Glomerular visceral epithelial cell (primary cell): ENCODE measurements around the gene LMAN2.
"Not testable (repeated sequence)": the region's sequence is repeated elsewhere in the genome, so short reads cannot be mapped to it uniquely, and the experiment has no call there.

Source experiments
- DNase-seq: peaks from one replicate; pipeline ENCODE4 v3.0.0-alpha.2; 2016; ENCODE audit errors: extremely low spot score

LMAN2 gene

GRCh38 chr5:177306674-177307543 is 44.6 kb downstream of the LMAN2 start:
- peak; percentile 61 for DNase-seq

DNA sequence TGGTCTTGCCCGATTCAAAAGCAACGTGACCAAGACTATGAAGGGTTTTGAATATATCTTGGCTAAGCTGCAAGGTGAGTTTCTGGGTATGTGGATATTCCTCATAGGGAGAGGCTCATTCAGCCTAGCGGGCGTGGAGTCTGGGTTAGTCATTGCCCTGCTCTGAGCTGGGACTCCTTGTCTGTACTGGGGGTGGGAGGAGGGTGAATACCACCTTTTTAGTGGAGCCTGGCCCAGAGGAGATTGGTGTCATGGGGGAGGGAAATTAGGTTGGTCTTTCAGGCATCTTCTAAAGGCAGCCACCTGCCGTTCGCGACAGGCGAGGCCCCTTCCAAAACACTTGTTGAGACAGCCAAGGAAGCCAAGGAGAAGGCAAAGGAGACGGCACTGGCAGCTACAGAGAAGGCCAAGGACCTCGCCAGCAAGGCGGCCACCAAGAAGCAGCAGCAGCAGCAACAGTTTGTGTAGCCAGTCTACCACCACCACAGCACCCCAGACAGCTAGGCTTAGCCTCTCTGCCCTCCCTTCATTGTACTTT is 45.3 kb downstream of the LMAN2 start:
- not testable (repeated sequence) for DNase-seq

GRCh38 chr5:177304392-177305119 is 46.9 kb downstream of the LMAN2 start:
- peak; percentile 64 for DNase-seq

DNA sequence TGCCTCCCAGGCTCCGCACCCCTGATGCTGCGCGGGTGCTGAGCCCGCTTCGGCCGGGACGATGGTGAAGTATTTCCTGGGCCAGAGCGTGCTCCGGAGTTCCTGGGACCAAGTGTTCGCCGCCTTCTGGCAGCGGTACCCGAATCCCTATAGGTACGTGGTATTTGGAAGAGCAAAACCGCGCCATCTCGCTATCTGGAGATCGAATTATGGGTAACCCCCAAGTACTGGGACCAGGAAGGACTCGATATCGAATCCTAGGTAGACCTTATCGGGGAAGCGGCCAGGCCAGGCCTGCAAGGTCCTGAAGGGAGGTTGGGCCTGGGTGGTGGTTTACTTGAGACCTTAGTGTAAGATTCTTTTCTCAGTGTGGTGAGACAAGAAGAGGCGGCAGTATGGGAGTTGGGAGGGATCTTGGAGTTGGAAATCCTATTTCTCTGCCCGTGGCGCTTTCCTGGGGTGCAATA is 47.5 kb downstream of the LMAN2 start:
- DNase-seq: peak; percentile 26

DNA sequence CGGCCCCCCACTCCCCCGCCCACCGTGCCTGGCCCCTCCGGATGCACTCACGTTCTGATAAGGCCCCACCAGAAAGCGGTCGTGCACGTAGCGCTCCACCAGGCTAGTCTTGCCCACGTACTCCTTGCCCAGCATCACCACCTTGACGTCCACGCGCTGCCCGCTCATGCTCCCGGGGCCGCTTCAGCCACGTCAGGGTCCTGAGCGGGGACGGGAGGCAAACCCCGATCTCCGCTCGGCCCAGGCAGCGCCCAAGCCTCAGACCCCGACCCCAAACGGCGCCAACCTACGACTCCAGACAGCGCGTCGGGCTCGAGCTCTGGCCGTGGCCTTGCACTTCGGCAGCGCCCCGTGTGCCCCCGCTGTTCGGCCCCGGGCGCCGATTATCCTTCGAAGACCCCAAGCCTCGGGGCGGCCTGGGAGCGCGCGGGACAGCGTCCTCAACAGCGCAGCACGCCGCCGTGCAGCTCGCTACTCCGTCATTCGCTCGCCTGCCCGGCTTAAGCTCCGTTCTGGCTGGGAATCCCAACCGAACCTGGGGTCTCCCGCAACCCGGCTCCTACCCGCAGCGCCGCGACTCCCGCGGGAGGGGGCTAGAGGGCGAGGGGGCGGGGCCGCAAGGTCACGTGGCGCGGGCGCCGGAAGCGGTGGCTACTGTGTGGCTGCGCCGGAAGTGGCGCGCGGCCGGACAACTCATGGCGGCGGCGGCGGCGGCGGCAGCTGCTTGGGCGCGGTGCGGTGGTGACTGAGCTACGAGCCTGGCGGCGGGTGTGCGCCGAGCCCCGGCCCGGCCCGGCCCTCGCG is 48.1 kb downstream of the LMAN2 start, which contains the start of the genes PRELID1 and RAB24:
Gene PRELID1, plus strand, starts transcription at position 679 of the 804 bp plus-strand sequence. CDS start 187 bp downstream, outside the sequence.
Gene RAB24, minus strand, starts transcription at position 599 of the 804 bp plus-strand sequence. Its CDS starts 431 bp downstream, at position 168.
- peak; percentile 89 for DNase-seq

- no peak for DNase-seq
Measured at GRCh38 chr5:177302354-177303110, 48.9 kb downstream of the LMAN2 start.

- peak; percentile 25 for DNase-seq
Measured at GRCh38 chr5:177301503-177302165, 49.8 kb downstream of the LMAN2 start.

DNA sequence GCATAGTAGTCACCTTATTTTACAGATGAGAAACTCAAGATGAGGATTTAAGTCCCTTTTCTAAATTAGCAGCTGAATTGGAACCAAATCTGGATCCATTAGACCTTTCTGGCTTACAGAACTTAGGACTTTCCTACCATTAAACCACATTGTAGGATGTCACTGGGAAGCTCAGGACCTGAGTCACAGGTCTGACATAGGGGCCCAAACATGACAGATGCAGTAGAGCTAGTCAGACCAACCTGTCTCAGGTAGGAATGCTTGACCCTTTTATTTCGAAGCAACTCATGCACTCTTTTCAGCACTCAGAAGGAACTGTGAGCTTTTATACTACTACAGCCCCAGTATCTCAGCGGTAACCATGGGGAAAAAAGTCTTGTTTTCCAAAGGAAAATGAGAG is 50.5 kb downstream of the LMAN2 start:
- DNase-seq: no peak

DNA sequence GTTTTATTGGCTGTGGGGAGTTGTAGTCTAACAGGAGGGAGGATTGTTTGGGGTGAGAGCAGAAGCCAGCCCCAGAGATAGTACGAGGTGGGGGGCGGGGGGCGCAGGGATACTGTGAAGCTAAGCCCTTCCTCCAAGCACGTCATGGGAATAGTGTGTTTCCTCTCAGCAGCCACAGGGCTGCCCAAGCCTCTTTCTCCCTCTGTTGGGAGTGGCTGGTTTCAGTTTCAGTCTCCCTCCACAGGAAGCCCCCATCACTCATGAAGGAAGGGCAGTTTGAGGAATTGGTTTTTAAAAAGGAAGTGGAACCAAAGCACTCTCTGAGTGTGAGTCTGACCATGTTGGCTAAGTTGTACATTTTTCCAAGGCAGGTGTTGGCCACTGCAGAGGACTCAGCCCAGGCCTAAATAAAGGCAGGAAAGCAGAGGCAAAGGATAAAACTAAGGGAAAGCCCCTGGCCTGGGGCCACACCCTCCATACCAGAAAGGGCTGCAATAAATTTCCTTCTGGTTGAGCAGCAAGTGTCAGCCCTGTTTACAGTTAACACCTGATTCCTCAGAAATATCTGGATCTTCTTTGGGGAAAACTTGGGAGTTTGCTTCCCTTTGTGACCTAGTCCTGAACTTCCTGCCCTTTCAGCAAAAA is 51.1 kb downstream of the LMAN2 start:
- DNase-seq: peak; percentile 77

GRCh38 chr5:177299697-177300096 is 51.8 kb downstream of the LMAN2 start:
- no peak for DNase-seq

GRCh38 chr5:177297922-177298321 is 53.5 kb downstream of the LMAN2 start:
- no peak for DNase-seq

DNA sequence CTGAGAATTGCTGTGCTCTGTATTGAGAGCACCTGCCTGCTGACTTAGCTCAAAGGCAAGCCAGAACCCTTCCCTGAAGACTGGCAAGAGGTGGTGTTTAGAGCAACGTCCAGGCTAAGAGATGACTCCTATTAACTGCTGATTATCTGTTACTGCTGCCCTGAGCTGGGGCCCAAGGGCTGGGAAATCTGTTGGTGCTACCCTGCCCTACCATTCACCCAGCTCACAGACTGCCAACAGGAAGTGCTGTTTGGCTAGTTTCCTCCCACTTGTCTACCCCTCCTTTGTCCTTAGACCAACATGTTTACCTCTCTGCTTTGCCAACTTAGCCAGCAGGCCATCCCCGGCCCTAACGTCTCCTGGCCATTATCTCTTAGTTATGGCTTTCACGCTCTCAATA is 54.9 kb downstream of the LMAN2 start:
- DNase-seq: no peak

DNA sequence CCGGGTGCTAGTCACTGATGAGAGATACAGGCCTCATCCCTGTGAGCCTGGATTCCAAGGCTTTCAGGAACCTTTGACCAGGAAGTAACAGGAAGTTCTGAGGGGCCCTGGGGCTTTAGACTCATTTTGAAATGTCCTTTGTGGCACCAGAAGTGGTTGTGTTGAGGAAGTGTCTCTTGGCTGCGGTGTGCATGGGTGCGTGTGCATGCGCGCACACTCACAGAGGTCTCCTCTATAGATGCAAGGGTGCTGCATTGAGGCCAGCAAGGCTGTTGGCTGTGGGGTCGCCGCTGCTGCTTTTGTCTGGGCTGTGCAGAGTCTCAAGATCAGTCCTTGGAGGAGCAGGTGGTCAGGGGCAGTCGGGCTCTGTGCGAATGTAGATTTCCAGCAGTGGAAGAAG is 55.5 kb downstream of the LMAN2 start:
- no peak for DNase-seq

DNA sequence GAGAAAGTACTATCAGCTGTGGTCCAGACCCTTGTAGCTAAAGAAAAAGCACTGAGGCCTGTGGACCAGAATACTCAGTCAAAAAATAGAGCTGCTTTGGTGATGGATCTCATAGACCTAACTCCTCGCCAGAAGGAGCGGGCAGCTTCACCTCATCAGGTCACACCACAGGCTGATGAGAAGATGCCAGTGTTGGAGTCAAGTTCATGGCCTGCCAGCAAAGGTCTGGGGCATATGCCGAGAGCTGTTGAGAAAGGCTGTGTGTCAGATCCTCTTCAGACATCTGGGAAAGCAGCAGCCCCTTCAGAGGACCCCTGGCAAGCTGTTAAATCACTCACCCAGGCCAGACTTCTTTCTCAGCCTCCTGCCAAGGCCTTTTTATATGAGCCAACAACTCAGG is 56.8 kb downstream of the LMAN2 start:
- DNase-seq: no peak

- no peak for DNase-seq
Measured at GRCh38 chr5:177293819-177294581, 57.5 kb downstream of the LMAN2 start.

DNA sequence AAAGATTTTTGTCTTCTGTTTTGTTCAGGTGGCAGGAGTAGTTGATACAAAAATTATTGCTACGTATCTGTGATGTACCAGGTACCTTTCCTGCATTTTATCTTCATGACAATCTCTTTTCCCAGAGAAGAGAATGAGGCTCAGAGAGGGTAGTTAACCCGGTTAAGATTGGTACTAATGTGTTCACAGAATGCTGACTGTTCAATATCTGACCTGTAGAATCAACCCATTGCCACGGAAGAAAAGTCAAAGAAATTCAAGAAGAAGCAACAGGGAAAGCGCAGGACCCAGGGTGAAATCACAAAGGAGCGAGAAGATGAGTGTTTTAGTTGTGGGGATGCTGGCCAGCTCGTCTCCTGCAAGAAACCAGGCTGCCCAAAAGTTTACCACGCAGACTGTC is 59.7 kb downstream of the LMAN2 start:
- no peak for DNase-seq

- no peak for DNase-seq
Measured at GRCh38 chr5:177290816-177291596, 60.5 kb downstream of the LMAN2 start.

GRCh38 chr5:177288191-177288590 is 63.3 kb downstream of the LMAN2 start:
- no peak for DNase-seq
